K562 (cell line): ENCODE measurements around the gene GRP. TPM values are rescaled to one million over a fixed set of nuclear protein-coding genes. Genes with fewer than 3 reads are reported as not detected.

Experiments
- ATAC-seq: fragments of 200-7000 bp; cut with Tn5 transposase; 3 replicates; pipeline ENCODE4 v1.9.1; 2020; ENCODE audit warnings: moderate library complexity
- BruUV-seq: library from RNA; stranded (reverse); fragments of 400-500 nt; replicated peaks from 2 replicates; lab custom pipeline; 2021; lab: Mats Ljungman, UMichigan
- CTCF ChIA-PET: fragments of 300-600 bp; formaldehyde crosslinking; extraction: SDS; loops from one replicate; lab custom pipeline; 2021; ENCODE audit warnings: low intra/inter-chr PET ratio; lab: Yijun Ruan, JAX
- POLR2A ChIA-PET: fragments of 300-600, 350-650 bp; sonication (Branson Sonifier 250); formaldehyde crosslinking; extraction: SDS; loops from one replicate; lab custom pipeline; 2021; ENCODE audit warnings: antibody characterized with exemption, inconsistent platforms; lab: Yijun Ruan, JAX
- DNase-seq, 4 experiments: peaks; one replicate each; pipeline versions ENCODE4 v3.0.0 to v3.0.0-alpha.2; 2011 to 2018; ENCODE audit warnings: low spot score in 3 of 4, mixed read lengths in 3 of 4; ENCODE audit errors: extremely low read depth in 1 of 4
- FAIRE-seq: peaks from 2 replicates; lab custom pipeline; 2011; peaks lifted over from hg19 to GRCh38; lab: Jason Lieb, UNC
- H2AFZ ChIP-seq: 2 replicates; pipeline ENCODE4 v1.6.0; 2011; ENCODE audit warnings: low read depth, low read length, control low read depth, inconsistent platforms
- H3K27ac ChIP-seq: fragments of 200-600 bp; 3 replicates; pipeline ENCODE4 v1.8.0; 2011; ENCODE audit warnings: low read depth, mild to moderate bottlenecking, control low read depth, inconsistent platforms, low read length, moderate library complexity, mixed read lengths; ENCODE audit errors: extremely low read depth
- H3K27me3 ChIP-seq, 2 experiments: fragments of 300-600 bp in 1 of 2; 2 replicates in 1 of 2; 3 replicates in 1 of 2; pipeline versions ENCODE4 v1.6.0 to v1.8.0; 2011; ENCODE audit warnings: inconsistent platforms in 2 of 2, low read length in 2 of 2, mild to moderate bottlenecking in 1 of 2, mixed read lengths in 1 of 2, moderate library complexity in 1 of 2; ENCODE audit not compliant: control insufficient read depth in 2 of 2, insufficient read depth in 2 of 2
- H3K36me3 ChIP-seq: fragments of 300-600 bp; 3 replicates; pipeline ENCODE4 v1.8.0; 2011; ENCODE audit warnings: mild to moderate bottlenecking, low read length, inconsistent platforms; ENCODE audit not compliant: control insufficient read depth, insufficient read depth
- H3K4me1 ChIP-seq, 2 experiments: fragments of 200-600 bp in 1 of 2; replicated peaks in 1 of 2; 2 replicates in 1 of 2; 3 replicates in 1 of 2; pipeline versions ENCODE4 v1.5.1 to v1.8.0; 2011; ENCODE audit warnings: inconsistent platforms in 2 of 2, low read length in 2 of 2, mild to moderate bottlenecking in 1 of 2, mixed read lengths in 1 of 2, moderate library complexity in 1 of 2; ENCODE audit not compliant: control insufficient read depth in 2 of 2, insufficient read depth in 2 of 2
- H3K4me2 ChIP-seq: 2 replicates; pipeline ENCODE4 v1.6.1; 2011; ENCODE audit warnings: low read length, control low read depth, inconsistent platforms, mixed read lengths; ENCODE audit not compliant: insufficient read depth
- H3K4me3 ChIP-seq: fragments of 200-600 bp; sonication (generic), shearing (Covaris generic); 2 replicates; pipeline ENCODE4 v1.5.1; 2016; ENCODE audit warnings: control low read depth, inconsistent platforms
- H3K79me2 ChIP-seq: fragments of 200-600 bp; 3 replicates; pipeline ENCODE4 v1.8.0; 2011; ENCODE audit warnings: low read length, inconsistent platforms; ENCODE audit not compliant: control insufficient read depth, insufficient read depth
- H3K9ac ChIP-seq, 2 experiments: 2 replicates each; pipeline versions ENCODE4 v1.6.0 to v1.6.1; 2011; ENCODE audit warnings: low read depth in 2 of 2, low read length in 2 of 2, control low read depth in 1 of 2, inconsistent platforms in 1 of 2, mild to moderate bottlenecking in 1 of 2, mixed read lengths in 1 of 2; ENCODE audit not compliant: insufficient read depth in 1 of 2
- H3K9me1 ChIP-seq: one replicate; pipeline ENCODE4 v1.6.0; 2011; ENCODE audit warnings: inconsistent platforms, mild to moderate bottlenecking, low read length, moderate library complexity; ENCODE audit not compliant: control insufficient read depth, insufficient read depth
- H3K9me3 ChIP-seq: replicated peaks from 2 replicates; pipeline ENCODE4 v1.5.1; 2011; ENCODE audit warnings: low read depth, low read length, inconsistent platforms; ENCODE audit not compliant: control insufficient read depth, insufficient read depth
- H4K20me1 ChIP-seq: replicated peaks from 2 replicates; pipeline ENCODE4 v1.6.1; 2011; ENCODE audit warnings: low read length, inconsistent platforms, mixed read lengths; ENCODE audit not compliant: control insufficient read depth, insufficient read depth
- ZBTB11 ChIP-seq, 3 experiments: fragments of 200-800 bp in 1 of 3; fragments of 250-450 bp in 1 of 3; fragments of 450-650 bp in 1 of 3; sonication (Bioruptor Pico) in 1 of 3; sonication (Bioruptor generic) in 1 of 3; formaldehyde crosslinking in 1 of 3; IDR thresholded peaks; 2 replicates each; pipeline versions ENCODE4 v1.6.1 to v1.8.0; 2016 to 2022; ENCODE audit warnings: mild to moderate bottlenecking in 2 of 3, missing genetic modification characterization in 2 of 3, missing compliant biosample characterization in 1 of 3, moderate library complexity in 1 of 3
- WGBS: fragments of 100-300 bp; shearing (Covaris generic); methylation state at CpG from one replicate; pipeline ENCODE4 v1.1.6; 2016; ENCODE audit warnings: low coverage, mixed read lengths; ENCODE audit not compliant: insufficient coverage; ENCODE audit errors: missing lambda C conversion rate; 5-methylcytosine and 5-hydroxymethylcytosine counted together
- in situ Hi-C: fragments of 300-500 bp; cut with MboI; formaldehyde crosslinking; loops from 4 replicates; pipeline ENCODE4 v1.15.0; 2018; ENCODE audit warnings: inconsistent platforms, mixed read lengths
- intact Hi-C: fragments of 100-400 bp; cut with micrococcal nuclease; formaldehyde crosslinking; loops from 2 replicates; pipeline ENCODE4 v1.14.2; 2022
- polyA plus RNA-seq, 8 experiments: library from polyadenylated mRNA; depleted of rRNA in 4 of 8; stranded (reverse) in 5 of 8; unstranded in 3 of 8; fragments of >200 nt; fragmentation: Nextera tagmentation in 2 of 8; fragmentation: Illumina TruSeq in 1 of 8; extraction: Ambion mirVana in 2 of 8; extraction: Trizol in 1 of 8; gene quantifications; 2 replicates each; pipeline versions ENCODE4 v1.2.1 to v1.2.3, GENCODE V29; 2011 to 2014; ENCODE audit warnings: inconsistent platforms in 1 of 8, missing spikeins in 1 of 8
- total RNA-seq, 7 experiments: library from RNA; depleted of rRNA in 6 of 7; stranded (reverse); fragments of >200 nt in 6 of 7; fragmentation: Illumina TruSeq in 2 of 7; extraction: Trizol in 2 of 7; gene quantifications; 2 replicates each; pipeline versions ENCODE4 v1.2.1 to v1.2.3, GENCODE V29; 2011 to 2021; ENCODE audit warnings: low replicate concordance in 1 of 7
- TF ChIP-seq, protein P1 (sequence below), 2 experiments: fragments of 450-650 bp in 1 of 2; sonication (generic) in 1 of 2; formaldehyde crosslinking in 1 of 2; IDR thresholded peaks; 2 replicates each; pipeline versions ENCODE4 v1.7.1 to v1.9.0; 2016 to 2022; ENCODE audit warnings: inconsistent platforms in 1 of 2, mild to moderate bottlenecking in 1 of 2, missing genetic modification reagents in 1 of 2

GRP gene
- total and polyA plus RNA-seq, 9 of the 15 experiments (the other 6 are each of a cell fraction or from before 2014, with no cell fraction given): 0.07 TPM; not detected in 8

DNA sequence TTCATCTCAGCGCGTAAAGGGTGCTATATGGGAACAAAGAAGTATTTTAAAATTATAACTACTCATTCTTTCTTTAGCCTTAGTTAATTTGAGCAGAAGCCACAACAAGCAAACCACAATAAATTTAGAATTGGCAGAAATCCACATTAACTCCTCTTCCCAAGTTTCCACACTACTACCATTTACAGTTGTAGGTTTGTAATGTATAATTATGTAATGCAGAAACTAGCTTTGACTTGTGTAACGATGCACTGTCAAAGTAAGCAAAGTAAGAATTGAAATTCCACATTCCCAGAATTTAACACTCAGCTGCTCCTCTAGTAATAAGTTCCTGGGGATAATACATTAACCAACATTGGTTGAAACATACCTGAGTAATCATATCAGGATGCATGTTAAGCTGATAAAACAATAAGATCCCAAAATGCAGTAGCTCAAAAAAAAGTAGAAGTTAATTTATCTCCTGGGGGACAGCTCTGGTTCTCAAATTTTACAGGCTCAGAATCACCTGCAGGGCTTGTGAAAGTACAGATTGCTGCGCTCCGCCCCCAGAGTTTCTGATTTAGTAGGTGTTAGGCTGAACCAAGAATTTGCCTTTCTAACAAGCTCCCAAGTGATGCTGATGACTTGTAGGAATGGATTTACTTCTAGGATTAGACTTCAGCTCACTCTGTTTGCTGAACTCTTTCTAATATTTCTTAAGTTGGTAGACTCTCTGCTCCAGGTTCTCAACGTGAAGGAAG, 9.9 kb downstream of the GRP start:
- no peaks in the 10 kb centered on the region for H3K9me1 ChIP-seq
- no peak overlapping the region for H2AFZ ChIP-seq
- 0% methylated on average over 6 of the region's 6 CpGs for WGBS
- H3K27me3 ChIP-seq: no peaks in the 10 kb centered on the region
- H3K79me2 ChIP-seq: no peaks in the 10 kb centered on the region
- FAIRE-seq: no peak
- H3K36me3 ChIP-seq: no peaks in the 10 kb centered on the region
- BruUV-seq: no TSS peak
- POLR2A ChIA-PET: no interaction called here
- in situ Hi-C loops: no loop called here
- no peak overlapping the region for H3K4me2 ChIP-seq
- H3K4me3 ChIP-seq: no peak overlapping the region
- ATAC-seq: no peak
- TF ChIP-seq, protein P1, sequence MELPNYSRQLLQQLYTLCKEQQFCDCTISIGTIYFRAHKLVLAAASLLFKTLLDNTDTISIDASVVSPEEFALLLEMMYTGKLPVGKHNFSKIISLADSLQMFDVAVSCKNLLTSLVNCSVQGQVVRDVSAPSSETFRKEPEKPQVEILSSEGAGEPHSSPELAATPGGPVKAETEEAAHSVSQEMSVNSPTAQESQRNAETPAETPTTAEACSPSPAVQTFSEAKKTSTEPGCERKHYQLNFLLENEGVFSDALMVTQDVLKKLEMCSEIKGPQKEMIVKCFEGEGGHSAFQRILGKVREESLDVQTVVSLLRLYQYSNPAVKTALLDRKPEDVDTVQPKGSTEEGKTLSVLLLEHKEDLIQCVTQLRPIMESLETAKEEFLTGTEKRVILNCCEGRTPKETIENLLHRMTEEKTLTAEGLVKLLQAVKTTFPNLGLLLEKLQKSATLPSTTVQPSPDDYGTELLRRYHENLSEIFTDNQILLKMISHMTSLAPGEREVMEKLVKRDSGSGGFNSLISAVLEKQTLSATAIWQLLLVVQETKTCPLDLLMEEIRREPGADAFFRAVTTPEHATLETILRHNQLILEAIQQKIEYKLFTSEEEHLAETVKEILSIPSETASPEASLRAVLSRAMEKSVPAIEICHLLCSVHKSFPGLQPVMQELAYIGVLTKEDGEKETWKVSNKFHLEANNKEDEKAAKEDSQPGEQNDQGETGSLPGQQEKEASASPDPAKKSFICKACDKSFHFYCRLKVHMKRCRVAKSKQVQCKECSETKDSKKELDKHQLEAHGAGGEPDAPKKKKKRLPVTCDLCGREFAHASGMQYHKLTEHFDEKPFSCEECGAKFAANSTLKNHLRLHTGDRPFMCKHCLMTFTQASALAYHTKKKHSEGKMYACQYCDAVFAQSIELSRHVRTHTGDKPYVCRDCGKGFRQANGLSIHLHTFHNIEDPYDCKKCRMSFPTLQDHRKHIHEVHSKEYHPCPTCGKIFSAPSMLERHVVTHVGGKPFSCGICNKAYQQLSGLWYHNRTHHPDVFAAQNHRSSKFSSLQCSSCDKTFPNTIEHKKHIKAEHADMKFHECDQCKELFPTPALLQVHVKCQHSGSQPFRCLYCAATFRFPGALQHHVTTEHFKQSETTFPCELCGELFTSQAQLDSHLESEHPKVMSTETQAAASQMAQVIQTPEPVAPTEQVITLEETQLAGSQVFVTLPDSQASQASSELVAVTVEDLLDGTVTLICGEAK (IDR thresholded peaks at IDR 0.05): no peak
- TF ChIP-seq, protein P1 (CRISPR knock-in tag; IDR thresholded peaks at IDR 0.05): no peak
- TF ChIP-seq ZBTB11 (CRISPR knock-in tag; IDR thresholded peaks at IDR 0.05): no peak
- TF ChIP-seq, all 486 proteins: peak for 0
- Histone ChIP-seq H3K9me3 (no peaks in the 10 kb centered on the region), H3K27ac (no peak overlapping the region), H3K9ac (no peak overlapping the region), H4K20me1 (no peaks in the 10 kb centered on the region), H3K4me1 (no peaks in the 10 kb centered on the region)
- intact Hi-C loops: no loop called here
- DNase-seq: no peak
- CTCF ChIA-PET: no interaction called here
